Dedifferentiated amniotic fluid mesenchymal stem cell (primary cell): Measurements from ENCODE around the gene PTPN5.

Experiments used
- DNase-seq: peaks from one replicate; pipeline ENCODE4 v3.0.0-alpha.2; 2016; ENCODE audit errors: extremely low spot score

The PTPN5 gene

DNA sequence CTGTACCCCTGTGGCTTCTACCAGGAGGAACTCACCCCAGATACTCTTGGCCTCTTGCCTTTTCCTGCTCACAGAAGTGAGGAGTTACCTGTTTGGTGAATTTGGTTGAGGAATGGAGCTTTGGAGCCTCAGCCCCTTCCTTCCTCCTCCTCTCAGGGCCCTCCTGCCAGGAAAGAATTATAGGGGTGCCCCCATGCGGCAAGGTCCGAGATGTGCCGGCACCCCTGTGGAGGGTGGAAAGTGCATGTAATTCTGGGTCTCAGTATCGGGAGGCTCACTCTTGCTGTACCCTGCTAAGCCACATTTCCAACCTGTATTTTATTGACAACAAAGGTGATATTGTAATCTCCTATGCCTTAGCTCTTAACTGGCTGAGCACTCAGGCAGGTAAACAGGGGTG lies 51.9 kb downstream of the PTPN5 start:
- DNase-seq: no peak

DNA sequence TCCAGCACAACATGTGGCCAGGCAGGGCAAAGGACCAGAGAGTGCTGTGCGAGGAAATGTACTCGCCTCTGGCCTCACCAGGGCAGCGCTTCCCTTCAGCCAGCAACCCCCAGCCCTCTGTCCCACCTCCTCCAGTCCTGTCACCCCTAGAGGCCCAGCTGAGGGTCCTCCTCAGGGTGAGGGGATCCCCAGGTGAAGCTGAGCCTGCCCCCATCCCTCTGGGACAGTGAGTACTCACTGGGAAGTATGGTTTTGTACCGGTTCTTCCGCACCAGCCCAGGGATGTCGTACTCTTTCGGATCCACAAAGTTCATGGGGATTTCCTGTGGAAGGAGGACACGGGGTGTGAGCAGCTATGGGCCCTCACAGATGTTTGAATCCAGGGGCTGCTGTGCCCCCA lies 54.0 kb downstream of the PTPN5 start:
- DNase-seq: no peak

GRCh38 chr11:18736590-18737148 lies 54.9 kb downstream of the PTPN5 start:
- no peak for DNase-seq

DNA sequence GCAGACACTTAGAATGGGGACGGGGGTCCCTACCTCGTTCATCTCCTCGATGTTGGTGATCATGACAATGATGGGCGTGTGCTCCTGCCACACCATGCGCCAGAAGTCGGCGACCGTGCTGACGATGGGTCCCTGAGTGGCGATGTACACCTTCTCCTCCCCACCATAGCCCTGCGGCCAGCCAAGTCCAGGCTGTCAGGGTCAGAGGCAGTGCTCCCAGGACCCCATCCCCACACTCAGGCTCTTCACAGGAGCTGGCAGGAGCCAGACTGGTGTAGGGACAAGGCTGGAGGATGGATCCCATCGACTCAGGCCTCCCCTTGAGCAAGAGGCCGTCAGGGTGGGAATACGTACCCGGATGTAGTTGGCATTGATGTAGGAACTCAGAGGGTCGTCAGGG lies 58.4 kb downstream of the PTPN5 start:
- DNase-seq: no peak

GRCh38 chr11:18731949-18732821 lies 59.4 kb downstream of the PTPN5 start:
- DNase-seq: peak; percentile 31

DNA sequence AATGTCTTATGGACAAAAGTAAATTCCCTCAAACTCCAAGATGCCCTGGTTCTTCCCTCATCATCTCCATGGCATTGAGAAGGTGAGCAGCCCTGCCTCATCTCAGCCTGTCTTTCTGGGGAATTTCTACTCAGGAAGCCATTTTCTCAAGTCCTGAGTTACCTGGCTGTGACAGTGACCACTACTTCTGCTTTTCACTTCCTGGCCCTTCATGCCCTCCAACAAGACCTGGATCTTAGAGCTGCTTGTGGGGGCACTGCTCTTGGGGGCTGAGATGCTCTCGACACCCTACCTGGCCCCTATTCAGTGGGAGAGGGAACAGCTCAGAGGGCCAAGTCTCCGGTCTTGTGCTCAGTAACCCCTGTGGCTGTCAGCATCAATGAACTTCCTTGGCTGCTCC lies 60.2 kb downstream of the PTPN5 start:
- no peak for DNase-seq

GRCh38 chr11:18730020-18730419 lies 61.6 kb downstream of the PTPN5 start:
- no peak for DNase-seq

GRCh38 chr11:18729426-18729825 lies 62.2 kb downstream of the PTPN5 start:
- no peak for DNase-seq

DNA sequence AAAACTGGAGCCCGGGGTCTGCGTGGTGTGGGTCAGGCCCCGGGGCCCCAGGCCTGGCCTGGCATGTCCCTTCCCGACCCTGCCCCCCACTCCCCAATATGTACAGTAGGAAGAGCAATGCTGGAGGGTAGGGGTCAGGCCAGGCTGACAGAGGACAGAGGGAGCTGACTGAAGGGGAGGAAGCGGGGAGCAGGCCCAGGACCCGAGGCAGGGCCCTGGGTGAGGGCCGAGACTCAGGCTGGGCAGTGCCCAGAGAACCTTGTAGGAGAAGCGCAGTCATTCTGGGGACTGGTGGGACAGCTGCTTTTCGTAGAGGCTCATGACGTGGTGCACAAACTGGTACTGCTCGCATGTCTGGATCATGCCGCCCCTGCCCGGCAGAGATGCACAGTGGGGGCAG lies 62.9 kb downstream of the PTPN5 start:
- DNase-seq: no peak

DNA sequence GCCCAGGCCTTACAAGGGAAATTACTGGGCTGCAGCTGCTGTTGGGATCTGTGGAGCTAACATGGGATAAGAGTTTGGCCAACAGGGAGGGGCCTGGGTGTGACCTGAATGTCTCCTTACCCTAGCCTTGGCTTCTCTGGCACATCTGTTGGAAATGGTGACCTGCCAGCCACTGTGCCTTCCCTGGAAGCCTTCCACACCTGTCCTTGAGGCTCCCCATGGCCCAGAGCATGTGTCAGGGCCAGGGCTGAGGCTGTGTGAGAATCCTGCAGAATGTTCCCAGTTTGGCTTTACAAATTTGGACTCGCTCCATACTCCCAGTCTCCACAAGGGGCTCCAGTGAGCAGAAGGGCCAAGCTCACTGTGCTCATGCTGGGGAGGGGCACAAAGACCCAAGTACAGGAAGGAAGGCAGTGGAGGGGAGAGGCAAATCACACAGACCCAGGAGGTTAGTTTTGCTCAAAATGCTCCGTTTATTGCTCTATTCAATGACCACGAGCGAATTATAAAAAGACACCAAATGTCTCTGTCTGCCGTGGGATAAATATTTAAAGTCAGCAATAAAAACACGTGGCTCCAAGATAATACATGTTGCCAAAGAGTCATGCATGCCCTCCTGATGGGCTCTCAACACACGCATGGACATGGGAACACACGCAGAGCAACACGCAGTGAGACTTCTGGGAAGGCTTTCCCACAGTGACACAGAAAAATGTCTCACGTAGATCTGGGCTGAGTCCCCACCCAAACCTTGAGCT lies 63.9 kb downstream of the PTPN5 start:
- no peak for DNase-seq

DNA sequence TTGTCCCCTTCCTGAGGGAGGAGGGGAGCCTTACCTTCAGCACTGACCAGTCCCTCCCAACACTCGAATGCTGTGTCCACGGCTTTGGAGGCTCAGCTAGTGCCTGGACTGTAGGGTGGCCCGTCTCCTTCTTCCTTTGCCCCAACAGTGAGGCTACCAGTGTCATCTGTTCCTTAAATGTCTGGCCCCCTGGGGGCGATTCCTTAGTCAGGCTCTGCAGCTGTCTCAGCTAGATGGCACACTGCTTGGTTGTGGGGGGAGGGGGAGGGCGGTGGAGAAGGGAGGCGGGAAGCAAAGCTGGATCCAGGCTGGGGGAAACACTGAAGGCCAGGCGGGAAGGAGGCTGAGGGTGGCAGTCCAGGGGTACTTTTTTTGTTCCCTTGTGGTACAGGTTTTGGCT lies 65.6 kb downstream of the PTPN5 start, which contains the start of gene IGSF22:
Gene IGSF22 (minus strand): TSS at position 149 of the 400 bp plus-strand sequence. CDS start 1,952 bp downstream, outside the sequence.
- no peak for DNase-seq

- DNase-seq: no peak
These were observed 67.6 kb downstream of the PTPN5 start for GRCh38 chr11:18723991-18724390.

DNA sequence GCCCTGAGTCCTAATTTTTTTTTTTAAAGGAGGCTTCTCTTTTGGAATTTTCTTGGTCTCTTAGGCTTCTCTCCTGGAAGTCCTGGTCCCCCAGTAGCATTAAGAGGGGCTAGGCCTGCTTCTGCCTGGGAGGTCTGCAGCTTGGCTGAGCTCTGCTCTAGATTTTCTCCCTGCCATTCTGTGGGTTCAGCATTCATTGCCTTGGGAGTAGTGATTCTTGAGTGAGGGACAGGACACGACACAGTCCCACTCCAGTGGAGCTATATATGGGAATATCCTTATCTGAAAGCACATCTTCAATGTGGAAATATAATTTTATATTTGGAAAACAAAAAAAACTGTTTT lies 69.3 kb downstream of the PTPN5 start:
- DNase-seq: no peak

GRCh38 chr11:18721561-18722292 lies 69.9 kb downstream of the PTPN5 start:
- DNase-seq: no peak

DNA sequence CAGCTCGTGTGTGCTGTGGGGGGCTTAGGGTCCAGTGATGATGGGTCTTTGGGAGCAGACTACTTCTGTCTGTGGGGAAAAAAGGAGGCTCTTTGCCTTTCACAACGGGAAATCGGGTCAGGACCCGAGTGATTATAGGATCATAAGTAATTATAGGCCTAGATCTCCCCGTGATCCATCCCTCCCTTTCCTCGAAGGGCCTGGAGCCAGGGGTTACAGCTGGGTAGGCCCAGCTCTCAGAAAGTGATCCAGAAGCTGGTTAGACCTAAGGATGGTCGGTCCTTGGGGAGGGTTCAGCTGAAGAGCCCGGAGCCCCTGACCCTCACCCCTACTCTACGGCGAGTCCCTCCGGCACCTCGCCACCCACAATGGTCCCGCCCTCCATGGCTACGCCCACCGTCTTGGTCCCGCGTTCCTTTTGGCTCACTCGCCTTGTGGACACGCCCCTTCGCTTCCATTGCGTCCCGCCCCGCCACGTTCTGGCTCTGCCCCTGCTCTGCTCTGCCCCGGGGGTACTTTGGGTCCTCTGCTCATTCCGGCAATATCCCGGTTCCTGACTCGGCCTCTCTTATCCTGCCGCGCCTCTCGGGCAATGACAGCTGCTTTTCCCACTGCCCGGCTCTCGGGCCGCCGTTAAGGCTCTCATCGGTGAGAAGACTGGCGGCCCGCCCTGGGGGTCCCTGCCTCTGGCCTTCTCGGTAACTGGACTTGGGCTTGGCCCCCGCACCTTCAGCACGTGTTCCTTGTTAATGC lies 70.6 kb downstream of the PTPN5 start:
- peak; percentile 51 for DNase-seq

- DNase-seq: peak; percentile 39
These were observed 71.3 kb downstream of the PTPN5 start for GRCh38 chr11:18720091-18720807.

GRCh38 chr11:18715476-18715875 lies 76.1 kb downstream of the PTPN5 start:
- no peak for DNase-seq

DNA sequence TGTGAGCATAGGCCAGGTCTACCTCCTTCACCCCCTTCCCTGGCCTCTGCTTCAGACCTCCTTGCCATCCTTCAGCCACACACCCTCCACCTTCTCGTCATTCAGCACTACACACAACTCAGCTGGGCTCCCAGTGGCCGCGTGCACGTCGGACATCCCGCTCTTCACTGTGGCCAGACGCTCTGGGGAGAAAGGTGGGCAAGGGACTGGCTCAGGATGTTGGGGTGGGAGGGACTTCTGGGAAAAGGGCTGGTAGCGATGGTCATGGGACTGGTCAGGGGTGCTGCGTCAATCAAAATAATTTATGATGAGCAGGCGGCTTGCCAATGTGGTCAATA lies 77.2 kb downstream of the PTPN5 start:
- no peak for DNase-seq

GRCh38 chr11:18713646-18714442 lies 77.8 kb downstream of the PTPN5 start:
- DNase-seq: no peak

DNA sequence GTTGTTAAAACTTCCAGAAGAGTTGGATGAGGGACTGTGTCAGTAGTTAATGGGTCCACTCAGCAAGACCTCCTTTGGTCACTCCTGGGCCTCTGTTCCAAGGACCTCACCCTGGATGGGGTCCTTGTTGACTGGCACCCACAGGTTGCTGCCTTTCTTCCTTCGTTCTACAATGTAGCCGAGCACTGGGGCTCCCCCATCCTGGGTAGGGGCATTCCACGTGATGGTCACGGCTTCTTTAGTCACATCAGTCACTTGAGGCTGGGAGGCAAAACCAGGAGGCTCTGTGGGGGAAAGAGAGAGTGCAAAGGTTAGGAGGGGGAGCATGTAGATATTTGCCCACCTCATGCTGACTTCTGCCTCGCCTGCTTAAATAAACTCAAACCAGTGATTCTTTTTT lies 81.1 kb downstream of the PTPN5 start:
- DNase-seq: no peak
